SKM-1 treated with dmso at 0.1 percent for 144 hours (cell line): ENCODE results near the gene C20orf96.
"Not testable (repeated sequence)": the region's sequence is repeated elsewhere in the genome, so short reads cannot be mapped to it uniquely, and the experiment has no call there.

Experiments used
- DNase-seq: peaks from one replicate; lab custom pipeline; 2025; ENCODE audit not compliant: unreplicated experiment; lab: John Stamatoyannopoulos, UW

C20orf96 gene, protein sequence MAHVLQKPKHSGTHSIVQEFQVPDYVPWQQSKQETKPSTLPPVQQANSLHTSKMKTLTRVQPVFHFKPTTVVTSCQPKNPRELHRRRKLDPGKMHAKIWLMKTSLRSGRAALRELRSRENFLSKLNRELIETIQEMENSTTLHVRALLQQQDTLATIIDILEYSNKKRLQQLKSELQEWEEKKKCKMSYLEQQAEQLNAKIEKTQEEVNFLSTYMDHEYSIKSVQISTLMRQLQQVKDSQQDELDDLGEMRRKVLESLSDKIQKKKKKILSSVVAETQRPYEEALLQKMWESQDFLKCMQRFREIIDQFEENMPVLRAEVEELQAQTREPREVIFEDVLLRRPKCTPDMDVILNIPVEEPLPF

DNA sequence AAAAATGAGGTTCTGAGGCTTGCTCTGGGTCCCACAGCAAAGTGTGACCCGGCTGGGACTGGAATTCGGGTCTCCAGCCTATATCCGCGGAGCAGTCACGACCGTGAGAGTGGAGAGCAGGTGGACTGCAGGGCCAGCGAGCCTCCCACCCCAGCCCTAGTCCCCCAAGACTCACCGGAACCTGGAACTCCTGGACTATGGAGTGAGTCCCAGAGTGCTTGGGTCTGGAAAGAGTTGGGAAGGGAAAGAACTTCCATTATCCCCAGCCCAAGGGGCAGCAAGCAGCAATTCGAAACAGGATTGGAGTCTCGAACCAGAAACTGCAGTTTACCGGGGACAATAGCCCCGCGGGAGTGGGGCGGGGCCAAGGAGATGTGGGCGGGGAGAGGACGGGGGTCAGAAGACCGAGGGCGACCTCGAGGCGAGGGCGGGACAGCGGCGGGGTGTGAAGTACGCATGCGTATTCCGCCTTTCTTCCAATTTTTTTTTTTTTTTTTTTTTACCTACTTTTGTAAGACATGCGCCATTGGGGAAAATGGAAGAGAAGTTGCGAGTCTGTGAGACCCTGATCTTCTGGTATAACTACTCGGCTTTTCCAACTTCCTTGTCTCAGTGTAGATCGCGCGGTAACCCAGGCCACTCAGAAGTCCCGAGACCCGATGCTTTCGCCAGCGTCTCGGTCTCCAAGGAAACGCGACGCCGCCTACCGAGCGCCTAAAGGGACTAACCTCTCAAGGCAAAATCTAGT is at the start of gene C20orf96:
TSS of gene C20orf96 (minus strand) at position 667 of the 748 bp plus-strand sequence. CDS start at position 527, 140 bp downstream.
- peak; percentile 53 for DNase-seq

GRCh38 chr20:336040-336439 is 45.5 kb upstream of the C20orf96 start:
- not testable (repeated sequence) for DNase-seq

- DNase-seq = no peak
Measured at GRCh38 chr20:334578-334977, 44.0 kb upstream of the C20orf96 start.

GRCh38 chr20:330233-331149 is 39.9 kb upstream of the C20orf96 start:
- peak; percentile 64 for DNase-seq

- DNase-seq = no peak
Measured at GRCh38 chr20:329851-330232, 39.3 kb upstream of the C20orf96 start.

GRCh38 chr20:328975-329695 is 38.6 kb upstream of the C20orf96 start:
- DNase-seq = no peak

DNA sequence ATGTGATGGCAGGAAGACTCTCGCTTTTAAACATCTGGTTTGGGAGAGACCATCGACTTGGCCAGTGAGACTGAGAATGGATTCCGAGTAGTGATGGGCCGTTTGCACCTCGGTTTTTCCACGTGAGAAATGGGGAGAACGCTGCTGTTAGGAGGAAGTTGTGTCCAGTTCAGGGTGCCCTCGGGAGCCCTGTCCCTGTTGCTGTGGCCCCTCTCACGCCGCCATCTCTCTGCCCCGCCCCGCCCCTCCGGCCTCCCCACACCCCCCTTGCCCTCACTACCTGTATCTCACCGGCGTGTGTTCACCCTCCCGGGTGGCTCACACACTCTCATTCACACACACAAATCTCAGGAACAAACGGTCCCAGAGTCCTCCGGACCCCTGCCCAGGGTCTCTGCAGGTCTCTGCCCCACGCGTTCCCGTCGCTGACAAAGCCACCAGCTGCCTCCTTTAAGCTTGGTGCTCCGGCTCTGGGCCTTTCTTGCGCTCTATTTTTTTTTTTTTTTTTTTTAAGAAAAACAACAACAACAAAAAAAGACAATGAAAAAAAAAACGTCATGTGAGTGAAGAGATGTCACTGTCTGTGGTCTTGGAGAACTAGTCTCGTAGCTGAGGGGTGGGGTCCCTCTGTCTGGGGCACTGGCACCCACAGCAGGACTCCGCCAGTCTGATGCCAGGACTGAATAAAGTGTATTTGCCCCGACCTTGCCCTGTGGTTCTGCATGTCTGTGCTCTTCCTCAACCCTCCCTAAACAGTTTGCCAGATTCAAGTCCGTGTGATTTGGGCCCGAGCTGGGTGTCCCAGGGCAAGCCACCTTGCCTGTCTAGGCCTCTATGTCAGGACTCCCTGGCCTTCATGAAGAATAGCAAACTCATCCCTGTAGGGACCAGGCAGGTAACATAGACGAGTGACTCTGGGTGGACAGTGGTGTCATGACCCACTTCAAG is 37.8 kb upstream of the C20orf96 start:
- no peak for DNase-seq

DNA sequence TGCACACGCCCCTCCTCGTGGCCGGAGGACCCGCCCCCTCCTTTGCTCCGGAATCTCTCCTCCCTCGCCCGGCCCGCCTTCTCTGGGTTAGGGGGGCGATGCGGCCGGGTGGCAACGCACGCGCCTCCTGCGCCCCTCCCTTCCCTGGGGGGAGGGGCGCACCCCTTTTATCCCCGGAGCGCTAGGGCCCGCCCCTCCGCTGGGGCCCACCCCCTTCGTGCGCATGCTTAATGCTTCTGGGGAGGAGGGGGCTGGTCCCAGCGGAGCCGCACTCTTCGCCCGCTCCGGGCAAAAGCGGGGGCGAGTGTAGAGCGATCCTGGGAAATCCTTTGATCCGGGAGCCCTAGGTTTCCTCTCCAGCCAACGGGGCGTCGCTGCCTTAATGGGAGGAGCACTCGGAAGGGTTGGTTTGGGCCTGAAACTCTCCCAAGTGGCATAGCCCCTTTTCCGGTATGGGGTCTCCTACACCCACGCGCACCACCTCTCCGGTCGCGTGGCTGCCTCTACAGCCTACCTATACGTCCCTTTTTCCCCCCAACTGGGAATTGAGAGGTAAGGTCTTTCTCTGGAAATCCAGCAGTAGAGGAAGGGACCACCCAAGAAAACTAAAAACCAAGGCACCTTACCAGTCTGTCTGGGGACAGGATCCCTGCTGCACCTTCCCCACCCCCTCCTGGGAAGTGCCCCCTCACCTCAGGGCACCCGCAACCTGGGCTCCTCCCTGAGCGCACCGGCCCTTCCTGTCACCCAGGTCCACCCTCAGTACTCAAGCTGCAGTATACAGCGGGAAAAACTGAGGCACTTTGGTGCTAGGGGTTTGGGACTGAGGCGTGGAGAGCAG is 36.9 kb upstream of the C20orf96 start:
- DNase-seq = no peak

GRCh38 chr20:326645-327185 is 36.2 kb upstream of the C20orf96 start:
- DNase-seq = no peak

GRCh38 chr20:325889-326644 is 35.5 kb upstream of the C20orf96 start:
- no peak for DNase-seq

DNA sequence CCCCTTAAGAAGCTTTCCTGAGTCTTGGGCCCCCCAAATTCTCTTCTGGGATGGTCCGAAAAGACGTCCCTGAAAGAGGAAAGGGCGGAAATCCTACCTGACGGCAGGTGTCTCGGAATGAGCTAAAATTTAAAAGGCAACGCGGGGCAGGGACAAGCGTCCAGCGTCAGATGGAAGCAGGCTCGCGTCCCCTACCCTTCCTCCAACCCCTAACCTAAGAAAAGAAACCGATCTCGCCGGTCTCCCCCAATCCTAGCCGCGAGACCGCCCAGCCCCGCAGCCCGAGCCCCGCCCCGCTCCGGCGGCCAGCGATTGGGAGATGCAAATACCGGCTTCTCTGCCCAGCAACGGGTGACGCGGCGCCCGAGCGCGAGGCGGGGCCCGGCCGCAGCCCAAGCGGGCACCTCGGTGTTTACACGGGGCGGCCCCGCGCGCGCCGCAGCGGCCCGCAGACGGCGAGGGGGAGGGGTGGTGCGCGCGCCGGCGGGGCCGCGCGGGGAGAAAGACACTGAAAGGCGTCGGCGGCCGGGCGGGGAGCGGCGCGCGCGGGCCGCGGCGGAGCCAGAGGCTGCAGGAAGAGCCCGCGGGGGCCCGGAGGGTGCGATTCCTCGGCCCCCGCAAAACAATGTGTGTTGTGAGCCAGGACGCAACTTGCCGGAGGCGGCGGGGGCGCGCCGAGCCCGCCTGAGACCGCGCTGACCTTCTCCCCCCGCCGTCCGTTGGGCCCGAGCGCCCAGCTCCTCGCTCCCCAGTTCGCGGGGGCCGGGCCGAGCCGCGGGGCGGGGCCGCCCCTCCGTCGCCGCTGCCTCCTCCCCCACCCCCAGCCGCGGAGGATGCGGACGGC is 34.7 kb upstream of the C20orf96 start, which contains the start of gene SOX12:
TSS of gene SOX12 (plus strand) at position 508 of the 844 bp plus-strand sequence. CDS start 373 bp downstream, outside the sequence.
- DNase-seq = peak; percentile 61

DNA sequence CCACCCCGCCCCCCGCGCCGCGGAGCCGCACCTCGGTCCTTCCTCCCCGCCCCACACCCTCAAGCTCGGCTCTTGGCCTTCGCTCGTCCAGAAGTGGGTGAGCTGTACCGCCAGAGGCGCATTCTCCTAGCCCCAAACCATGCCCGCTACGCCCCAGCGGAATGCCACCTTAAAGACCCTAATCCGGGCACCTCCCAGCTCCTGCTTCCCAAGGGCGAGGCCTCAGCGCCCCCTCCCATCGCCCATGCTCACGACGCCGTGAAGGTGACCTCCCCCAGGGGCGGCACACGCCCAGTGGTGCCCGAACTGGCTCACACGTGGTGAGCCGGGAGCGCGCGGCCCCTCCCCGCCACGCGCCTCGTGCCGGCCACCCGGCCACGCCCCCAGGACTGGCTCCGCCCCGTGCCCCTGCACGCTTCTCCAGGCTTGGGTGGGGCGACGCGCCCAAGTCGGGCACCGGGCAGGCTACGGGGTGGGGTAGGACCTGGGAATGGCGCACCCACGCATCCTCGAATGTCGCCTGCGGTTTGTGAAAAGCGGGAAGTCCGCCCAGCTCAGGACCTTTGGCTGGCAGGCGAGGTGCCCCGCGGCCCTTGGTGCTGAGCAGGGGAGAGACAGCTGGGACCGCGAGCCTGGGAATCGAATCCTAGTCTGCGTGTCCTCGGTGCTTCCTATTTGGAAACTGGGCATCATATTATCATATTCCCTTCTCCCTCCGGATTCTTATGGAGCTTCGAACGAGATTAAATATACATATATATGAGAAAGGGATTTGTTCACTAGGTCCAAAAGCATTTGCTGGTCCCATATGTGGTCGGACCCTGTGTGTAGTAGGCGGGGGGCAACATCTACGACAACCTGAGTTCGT is 33.9 kb upstream of the C20orf96 start:
- peak; percentile 48 for DNase-seq

GRCh38 chr20:316316-317068 is 25.9 kb upstream of the C20orf96 start:
- no peak for DNase-seq

DNA sequence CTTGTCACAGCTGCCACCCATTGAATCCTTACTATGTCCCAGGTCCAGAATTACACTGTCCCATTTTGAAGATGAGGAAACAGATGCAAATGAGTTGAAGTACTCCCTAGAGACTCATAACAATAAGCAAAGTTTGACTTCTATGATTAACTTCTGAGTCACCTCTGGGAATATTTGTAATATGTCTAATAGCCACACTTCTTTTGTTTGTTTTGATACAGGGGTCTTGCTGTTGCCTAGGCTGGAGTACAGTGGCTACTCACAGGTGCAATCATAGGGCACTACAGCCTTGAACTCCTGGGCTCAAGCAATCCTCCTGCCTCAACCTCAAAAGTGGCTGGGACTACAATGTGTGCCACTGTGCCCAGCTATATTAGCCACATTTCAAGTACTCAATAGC is 23.4 kb upstream of the C20orf96 start:
- no peak for DNase-seq

- DNase-seq = no peak
Measured at GRCh38 chr20:313402-313801, 22.9 kb upstream of the C20orf96 start.
